Neural progenitor cell (in vitro differentiated cells): ENCODE data around the gene SMAD7.
A peak's percentile ranks its signal among the peaks of the same experiment; 100 is the strongest.

Experiments
- EZH2 ChIP-seq: fragments of 200-600 bp; sonication (generic); IDR thresholded peaks from 2 replicates; pipeline ENCODE4 v1.6.1; 2017; ENCODE audit warnings: antibody characterized with exemption, mild to moderate bottlenecking, moderate library complexity
- EZH2phosphoT487 ChIP-seq: fragments of 200-600 bp; sonication (generic); IDR thresholded peaks from 2 replicates; pipeline ENCODE4 v1.6.1; 2017; ENCODE audit warnings: antibody characterized with exemption
- TF ChIP-seq, protein P1 (sequence below): fragments of 200-600 bp; sonication (generic); IDR thresholded peaks from 2 replicates; pipeline ENCODE4 v1.5.1; 2017; ENCODE audit warnings: antibody characterized with exemption, mild to moderate bottlenecking

DNA sequence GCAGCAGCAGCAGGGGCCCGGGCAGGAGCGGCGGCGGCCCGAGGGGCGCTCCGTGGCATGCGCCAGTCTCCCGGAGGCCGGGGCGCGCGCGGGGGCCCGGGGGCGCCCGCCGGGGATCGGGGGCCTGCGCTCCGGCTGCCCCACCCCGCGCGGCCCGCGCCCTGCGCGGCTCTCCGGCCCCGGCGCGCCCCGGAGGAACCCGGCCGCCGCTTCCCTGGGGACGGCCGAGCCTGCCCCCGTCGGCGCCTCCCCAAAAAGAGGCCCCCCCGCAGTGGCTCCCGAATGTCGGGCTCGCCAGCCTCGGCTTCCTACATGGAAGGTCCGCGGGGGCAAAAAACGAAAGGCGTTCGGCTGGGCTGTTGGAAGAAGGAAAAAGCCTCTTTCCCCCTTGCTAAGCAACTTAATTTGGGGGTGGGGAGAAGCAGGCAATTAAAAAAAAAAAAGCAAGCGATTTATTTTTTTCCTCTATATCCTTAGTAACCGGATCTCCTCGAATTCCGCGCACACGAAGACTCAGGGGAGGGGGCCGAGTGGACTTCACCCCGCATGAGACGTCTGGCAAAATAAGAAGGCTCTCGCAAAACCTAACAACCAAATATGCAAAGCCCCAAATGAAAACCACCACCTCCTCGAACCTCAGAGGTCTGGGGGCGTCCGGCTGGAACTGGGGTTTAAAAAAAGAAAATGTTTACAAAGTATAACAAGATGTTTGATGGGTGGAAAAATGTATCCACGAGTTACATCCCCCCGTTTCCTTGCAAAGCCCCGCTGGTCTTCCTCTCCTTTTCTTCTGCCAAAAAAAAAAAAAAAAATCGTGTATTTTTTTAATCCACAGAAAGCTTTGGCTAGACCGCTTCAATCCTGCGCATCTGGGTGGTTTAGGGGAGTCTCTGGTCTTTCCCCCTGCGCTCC is at the start of gene SMAD7:
- TF ChIP-seq, protein P1, sequence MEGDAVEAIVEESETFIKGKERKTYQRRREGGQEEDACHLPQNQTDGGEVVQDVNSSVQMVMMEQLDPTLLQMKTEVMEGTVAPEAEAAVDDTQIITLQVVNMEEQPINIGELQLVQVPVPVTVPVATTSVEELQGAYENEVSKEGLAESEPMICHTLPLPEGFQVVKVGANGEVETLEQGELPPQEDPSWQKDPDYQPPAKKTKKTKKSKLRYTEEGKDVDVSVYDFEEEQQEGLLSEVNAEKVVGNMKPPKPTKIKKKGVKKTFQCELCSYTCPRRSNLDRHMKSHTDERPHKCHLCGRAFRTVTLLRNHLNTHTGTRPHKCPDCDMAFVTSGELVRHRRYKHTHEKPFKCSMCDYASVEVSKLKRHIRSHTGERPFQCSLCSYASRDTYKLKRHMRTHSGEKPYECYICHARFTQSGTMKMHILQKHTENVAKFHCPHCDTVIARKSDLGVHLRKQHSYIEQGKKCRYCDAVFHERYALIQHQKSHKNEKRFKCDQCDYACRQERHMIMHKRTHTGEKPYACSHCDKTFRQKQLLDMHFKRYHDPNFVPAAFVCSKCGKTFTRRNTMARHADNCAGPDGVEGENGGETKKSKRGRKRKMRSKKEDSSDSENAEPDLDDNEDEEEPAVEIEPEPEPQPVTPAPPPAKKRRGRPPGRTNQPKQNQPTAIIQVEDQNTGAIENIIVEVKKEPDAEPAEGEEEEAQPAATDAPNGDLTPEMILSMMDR = no peak
- TF ChIP-seq EZH2 = peak; percentile 80
- TF ChIP-seq EZH2phosphoT487 = peak; percentile 75
